HG03520 (cell line): Measurements from ENCODE around the gene PLEKHM3.
"Not testable (repeated sequence)": the region's sequence is repeated elsewhere in the genome, so short reads cannot be mapped to it uniquely, and the experiment has no call there.

Experiments
- ATAC-seq: cut with Tn5 transposase; IDR thresholded peaks from one replicate; pipeline ENCODE4 v1.9.1; 2021; ENCODE audit warnings: mild to moderate bottlenecking, moderate library complexity; ENCODE audit not compliant: unreplicated experiment

PLEKHM3 gene

DNA sequence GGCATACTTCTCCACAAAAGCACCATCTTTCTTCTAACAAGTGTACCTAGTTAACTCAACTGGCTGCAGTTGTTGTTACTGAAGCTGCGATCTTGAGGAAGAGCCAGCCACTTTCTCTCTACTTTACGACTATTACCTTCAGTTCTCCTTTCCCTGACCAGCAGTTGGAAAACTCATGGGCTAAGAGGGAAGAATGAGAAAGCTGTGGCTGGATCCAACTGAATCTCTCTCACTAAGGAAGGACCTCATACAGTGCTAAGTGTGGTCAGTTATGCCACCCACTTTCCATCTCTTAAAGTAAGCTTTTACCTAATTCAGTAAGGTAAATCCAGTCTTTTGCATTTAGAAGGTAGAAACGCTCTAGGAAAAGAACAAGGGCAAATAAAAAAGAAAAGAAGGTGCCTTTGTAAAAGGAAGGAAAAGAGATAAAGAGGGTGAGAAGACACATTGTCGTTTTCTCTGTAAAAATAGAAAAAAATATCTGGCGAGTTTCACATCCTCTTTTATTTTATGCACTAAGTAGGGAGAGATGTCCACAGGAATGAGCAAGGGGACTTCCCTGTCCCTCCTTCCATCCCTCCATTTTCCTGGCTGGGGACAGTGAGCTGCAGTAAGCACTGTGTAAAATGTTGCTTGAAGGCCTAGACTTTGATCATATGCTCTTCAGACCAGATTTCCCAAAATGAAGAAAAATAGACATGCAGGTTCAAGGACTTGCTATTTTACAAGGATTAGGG lies 73.4 kb downstream of the PLEKHM3 start:
- no peak for ATAC-seq

- no peak for ATAC-seq
These were observed 74.6 kb downstream of the PLEKHM3 start for GRCh38 chr2:207950761-207951114.

DNA sequence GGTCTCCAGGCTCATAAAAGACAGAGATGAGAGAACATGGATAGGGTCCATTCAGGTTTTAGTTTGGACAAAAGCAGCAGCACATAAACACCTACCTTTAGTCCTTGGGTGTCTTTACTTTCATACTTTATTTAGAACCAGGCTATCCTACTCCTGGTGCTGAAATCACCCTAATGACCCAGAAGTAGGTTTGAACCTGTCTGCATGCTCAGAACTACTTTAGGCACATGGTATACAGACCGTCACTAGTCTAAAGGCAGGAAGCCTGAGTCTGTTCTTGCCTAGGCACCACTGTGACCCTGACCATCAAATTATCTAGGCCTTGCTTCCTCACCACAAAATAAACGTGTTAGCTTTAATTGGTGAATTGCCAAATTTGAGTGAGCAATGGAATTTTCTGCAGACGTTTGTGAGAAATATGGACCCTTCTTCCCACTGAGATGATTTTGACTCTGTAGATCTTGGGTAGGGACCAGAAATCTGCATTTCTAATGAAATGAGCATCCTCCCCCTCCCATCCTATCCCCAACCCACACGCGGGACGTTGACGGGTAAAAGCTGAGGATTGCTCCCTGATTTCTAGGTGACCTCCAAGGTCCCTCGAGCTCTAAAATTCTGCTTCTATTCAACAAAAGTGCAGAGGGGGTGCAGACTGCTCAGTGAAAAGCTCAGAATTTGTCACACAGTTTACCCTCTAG lies 75.1 kb downstream of the PLEKHM3 start:
- ATAC-seq: no peak

DNA sequence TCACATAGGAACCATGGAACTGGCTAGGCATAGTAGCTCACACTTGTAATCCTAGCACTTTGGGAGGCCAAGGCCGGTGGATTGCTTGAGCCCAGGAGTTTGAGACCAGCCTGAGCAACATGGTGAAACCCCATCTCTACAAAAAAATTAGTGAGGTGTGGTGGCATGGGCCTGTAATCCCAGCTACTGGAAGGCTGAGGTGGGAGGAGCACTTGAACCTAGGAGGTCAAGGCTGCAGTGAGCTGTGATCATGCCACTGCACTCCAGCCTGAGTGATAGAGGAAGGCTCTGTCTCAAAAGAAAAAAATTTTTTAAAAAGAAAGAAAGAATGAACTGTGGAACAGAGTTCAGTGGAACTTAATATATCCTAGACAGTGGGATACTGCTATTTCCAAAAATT lies 76.1 kb downstream of the PLEKHM3 start:
- not testable (repeated sequence) for ATAC-seq

DNA sequence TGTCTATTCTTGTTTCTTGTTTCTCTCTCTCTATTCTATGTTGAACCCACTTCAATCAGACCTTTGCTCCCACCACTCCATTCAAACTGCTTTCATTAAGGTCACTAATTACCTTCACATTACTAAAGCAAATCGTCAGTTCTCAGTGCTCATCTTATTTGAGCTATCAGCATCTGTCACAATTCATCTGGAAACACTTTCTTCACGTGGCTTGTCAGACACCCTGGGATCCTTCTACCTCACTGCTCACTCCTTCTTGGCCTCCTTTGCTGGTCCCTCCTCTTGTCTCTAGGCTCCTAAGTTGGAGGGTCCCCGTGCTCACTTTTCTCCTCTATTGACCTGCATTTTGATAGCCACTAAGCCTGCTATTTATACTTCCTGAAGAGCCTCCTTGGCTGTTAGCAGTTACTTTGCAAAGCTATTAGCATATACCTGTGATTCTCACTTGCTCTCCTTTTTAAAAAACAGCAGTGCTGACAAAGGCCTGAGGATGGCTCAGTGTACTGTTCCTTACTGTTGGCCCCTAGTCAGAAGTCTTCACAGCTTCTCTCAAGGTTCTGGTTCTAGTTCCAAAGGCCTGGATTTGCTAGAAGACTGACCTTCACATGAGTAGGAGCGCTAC lies 80.2 kb downstream of the PLEKHM3 start:
- no peak for ATAC-seq

GRCh38 chr2:207944334-207944733 lies 81.0 kb downstream of the PLEKHM3 start:
- no peak for ATAC-seq

GRCh38 chr2:207939342-207940108 lies 85.8 kb downstream of the PLEKHM3 start:
- ATAC-seq: no peak

DNA sequence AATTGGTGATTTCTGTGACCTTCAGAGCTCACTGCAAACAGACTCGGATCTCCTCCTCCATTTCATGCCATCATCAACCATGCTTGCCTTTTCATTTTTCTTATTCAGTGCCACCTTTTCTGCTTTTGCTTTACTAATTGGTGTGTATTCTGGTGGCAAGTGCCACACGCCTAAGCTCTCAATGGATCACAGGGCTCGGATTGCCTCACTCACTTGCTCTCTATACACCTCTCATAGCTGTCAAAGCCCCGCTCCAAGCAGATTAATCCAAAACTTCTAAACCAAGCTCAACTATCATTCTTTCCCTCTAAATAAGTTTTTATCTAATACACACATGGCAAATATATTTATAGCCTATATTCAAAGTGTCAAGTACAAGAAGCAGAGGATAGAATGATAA lies 86.4 kb downstream of the PLEKHM3 start:
- ATAC-seq: no peak

- no peak for ATAC-seq
These were observed 86.9 kb downstream of the PLEKHM3 start for GRCh38 chr2:207938415-207938814.

DNA sequence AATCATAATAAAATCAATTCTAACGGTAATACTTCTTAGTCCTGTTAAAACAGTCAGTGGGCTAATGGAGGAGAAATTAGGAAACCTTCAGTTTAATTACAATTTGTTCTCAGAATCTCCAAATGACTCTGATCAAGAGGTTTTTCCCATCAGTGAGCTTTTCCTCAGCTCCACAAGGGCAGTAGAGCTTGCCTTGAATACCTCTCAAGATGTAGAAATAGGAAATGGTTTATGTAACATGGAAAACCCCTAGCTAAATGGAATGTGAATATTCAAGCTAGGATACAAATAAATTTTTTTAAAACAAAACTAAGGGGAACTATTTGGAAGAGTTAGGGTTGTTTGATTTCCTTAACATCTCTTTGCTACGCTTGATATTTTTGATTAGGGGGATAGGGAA lies 87.5 kb downstream of the PLEKHM3 start:
- ATAC-seq: no peak

GRCh38 chr2:207937253-207937652 lies 88.1 kb downstream of the PLEKHM3 start:
- no peak for ATAC-seq

DNA sequence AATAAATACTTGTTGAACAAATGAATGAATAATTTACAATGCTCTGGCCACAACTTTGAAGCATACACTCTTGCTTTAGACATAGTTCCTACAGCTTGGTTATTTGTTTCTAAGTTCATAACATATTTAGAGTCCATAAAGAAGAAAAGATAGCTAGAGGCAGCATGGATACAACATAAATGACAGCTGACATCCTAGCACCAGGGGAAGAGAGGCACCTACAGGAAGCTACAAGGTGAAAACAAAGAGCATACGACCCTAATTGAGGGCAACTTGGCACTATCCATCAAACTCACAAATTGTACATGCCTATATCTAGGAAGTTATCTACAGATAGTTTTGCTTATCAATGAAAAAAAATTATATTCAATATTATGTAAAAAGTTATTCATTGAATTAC lies 88.9 kb downstream of the PLEKHM3 start:
- no peak for ATAC-seq

GRCh38 chr2:207935991-207936370 lies 89.3 kb downstream of the PLEKHM3 start:
- no peak for ATAC-seq

DNA sequence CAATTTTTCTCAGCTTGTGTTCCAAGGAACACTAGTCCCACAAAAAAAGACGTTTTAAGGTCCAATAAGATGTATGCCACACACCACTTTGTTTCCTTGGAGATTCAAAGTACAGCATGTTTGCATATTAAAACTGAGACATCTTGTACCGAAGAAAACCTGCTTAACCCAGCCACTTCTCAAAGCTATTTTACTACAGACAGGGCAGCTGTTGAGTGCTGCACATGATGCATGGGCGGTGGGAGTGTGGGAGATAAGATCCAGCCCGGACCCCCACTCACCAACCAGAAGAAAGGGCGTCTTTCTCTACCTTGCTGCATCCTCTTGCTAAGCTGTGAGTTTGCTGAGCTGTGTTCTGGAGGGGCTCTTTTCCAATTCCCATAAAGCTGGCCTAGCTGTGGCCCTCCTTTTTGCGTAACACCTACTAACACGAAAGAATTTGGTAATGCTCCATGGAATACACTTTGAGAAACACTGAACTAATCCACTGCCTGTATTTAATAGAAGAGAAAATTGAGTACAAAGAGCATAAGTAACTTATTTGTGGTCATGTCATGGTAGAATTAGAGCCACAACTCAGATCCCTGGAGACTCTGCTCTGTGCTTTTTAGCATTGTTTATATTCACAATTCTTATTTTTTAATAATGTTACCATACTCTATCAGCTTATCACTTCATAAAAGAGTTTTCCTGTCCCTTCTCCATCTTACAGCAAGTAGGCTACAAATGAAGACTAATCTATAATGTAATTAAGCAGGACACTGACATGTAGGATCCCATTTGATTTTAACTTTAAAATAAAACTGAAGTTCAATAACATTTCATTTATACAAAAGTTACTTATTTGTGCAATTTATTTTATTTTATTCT lies 90.0 kb downstream of the PLEKHM3 start:
- ATAC-seq: no peak

GRCh38 chr2:207934720-207935119 lies 90.6 kb downstream of the PLEKHM3 start:
- no peak for ATAC-seq

DNA sequence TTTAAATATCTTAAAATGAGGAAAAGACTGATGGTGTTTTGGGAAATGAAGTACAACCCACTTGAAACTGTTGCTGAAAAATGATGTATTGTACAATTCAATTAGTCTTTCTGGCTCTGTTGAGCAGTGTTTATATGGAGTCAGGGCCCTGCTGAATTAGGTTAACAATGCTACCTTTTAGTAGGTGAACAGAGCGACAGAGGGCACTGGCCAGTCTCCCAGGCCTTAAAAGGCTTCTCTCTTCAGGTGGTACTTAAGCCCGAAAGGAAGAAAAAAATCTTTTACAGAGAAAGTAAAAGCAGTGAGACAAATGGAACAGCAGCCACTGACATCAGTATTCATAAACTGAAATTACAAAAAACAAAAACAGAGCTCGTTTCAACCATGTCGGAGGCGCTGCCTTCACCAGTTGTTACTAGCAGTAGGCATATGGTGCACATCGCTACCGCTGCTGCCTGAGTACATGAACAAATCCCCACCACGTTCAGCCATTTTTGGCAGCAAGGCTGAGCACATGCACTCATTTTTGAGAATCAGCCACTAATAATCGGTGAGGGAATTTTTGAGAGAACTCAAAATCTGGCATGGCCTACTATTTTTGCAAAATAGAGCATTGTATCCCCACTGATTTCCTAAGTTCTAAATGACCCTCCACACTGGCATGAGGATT lies 91.8 kb downstream of the PLEKHM3 start:
- no peak for ATAC-seq

DNA sequence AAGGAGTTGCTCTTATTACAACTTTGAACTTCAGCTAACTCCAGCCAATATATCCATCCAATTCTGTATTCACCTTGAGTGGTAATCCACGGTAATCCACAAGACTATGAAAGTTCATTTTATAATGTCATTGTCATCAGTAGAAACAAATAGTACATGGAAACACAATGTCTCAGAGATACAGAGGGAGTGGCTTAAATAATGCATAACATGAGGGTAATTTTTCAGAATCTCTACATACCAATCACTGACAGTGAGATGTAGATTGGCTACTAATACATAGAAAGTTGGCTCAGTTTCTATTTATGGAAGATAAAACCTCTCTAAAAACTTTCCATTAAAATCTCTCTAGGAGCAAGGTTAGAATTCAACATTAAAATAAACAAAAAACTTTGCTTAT lies 93.2 kb downstream of the PLEKHM3 start:
- ATAC-seq: no peak

DNA sequence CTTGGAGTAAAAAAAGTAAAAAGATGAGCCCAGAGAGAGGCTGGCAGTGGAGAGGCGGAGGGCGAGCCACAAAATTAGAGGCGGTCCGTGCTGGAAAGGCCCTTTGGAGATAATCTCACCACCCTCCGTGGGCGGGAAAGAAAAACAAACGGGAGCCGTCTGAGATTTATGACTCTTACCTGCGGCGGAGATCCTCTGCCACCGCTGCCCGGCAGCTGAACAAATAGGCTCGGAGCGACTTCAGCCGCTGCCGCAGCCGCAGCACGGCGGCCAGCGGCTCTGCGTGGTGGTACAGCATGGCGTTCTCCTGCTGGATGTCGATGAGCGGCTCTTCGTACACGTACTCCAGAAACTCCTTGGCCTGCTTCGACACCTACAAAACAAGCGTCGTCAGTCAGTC lies 94.6 kb downstream of the PLEKHM3 start:
- no peak for ATAC-seq

GRCh38 chr2:207929923-207930322 lies 95.4 kb downstream of the PLEKHM3 start:
- ATAC-seq: no peak

DNA sequence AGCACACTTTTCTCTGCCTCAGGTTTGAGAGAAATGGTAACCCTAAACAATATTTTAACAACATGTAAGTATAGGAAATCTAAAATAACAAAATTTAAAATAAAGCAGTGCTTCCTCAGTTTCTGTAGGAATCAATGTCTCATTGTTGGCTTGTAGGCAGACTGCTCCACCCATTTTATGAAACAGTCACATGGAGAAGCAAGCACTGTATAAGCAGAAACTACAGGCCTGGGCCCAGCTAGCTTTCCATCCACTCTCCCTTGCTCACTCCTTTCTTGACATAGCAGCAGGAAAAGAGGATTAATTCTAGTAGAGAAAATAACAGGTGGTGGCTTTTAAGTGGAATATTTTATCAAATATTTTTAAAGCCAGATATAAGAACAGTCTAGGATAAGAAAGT lies 97.2 kb downstream of the PLEKHM3 start:
- ATAC-seq: no peak
